ENCODE measurements around the gene IL12B. TPM values are rescaled to one million over a fixed set of nuclear protein-coding genes. Genes with fewer than 3 reads are reported as not detected.
A peak's percentile ranks its signal among the peaks of the same experiment; 100 is the strongest.

The IL12B gene
- total RNA-seq, 1 donor from 2014 or later, result 0.73 TPM

DNA sequence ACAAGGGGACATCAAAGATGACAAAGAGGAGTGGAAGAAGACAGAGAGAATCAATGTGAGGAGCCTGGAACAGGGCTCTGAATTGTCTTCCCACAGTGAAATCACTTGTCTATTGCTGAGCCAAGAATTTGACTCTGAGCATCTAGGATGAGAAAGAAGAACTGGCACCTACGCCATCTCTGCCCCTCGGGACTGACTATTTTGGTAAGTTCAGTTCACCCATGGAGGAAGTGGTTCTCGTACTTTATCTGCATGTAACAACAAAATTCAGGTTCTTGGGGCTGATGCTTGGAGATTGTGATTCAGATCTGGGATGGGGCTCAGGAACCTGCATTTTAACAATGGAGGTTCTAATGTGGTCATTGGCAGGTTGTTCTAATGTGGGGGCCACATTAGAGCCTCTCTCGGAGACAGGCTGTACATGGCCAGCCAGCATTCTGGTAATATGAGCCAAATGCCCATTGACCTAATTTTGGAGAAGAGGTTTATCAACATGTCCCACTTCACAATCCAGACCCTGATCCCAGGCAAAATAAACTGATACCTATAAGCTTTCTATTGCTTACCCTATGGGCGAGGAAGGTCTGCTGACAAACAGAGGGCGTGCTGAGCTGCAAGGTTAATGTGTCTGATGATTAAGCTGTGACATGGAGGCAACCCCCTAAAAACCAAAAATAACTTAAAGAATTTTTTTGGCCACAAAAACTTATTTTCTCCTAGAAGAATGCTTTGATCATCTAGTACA is 2.7 kb upstream of the IL12B start:
- DNase-seq, result peak; percentile 43
- H3K27ac Mint-ChIP-seq, result peak overlapping the region; percentile 90
- ChIA-PET POLR2A (interaction anchor here (0.7 to 2.5 kb wide), 17 partner anchors 12 to 1135 kb away, joined by 3 to 16 read pairs (median 4); no protein-coding TSS in a partner anchor), CTCF (interaction anchor here (0.7 to 2.6 kb wide), 14 partner anchors 16 to 654 kb away, joined by 3 to 14 read pairs (median 4); no protein-coding TSS in a partner anchor)
- TF ChIP-seq, protein P1, sequence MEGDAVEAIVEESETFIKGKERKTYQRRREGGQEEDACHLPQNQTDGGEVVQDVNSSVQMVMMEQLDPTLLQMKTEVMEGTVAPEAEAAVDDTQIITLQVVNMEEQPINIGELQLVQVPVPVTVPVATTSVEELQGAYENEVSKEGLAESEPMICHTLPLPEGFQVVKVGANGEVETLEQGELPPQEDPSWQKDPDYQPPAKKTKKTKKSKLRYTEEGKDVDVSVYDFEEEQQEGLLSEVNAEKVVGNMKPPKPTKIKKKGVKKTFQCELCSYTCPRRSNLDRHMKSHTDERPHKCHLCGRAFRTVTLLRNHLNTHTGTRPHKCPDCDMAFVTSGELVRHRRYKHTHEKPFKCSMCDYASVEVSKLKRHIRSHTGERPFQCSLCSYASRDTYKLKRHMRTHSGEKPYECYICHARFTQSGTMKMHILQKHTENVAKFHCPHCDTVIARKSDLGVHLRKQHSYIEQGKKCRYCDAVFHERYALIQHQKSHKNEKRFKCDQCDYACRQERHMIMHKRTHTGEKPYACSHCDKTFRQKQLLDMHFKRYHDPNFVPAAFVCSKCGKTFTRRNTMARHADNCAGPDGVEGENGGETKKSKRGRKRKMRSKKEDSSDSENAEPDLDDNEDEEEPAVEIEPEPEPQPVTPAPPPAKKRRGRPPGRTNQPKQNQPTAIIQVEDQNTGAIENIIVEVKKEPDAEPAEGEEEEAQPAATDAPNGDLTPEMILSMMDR (IDR thresholded peaks at IDR 0.05), result no peak
- ATAC-seq (ENCODE audit: low read depth), result peak; percentile 74
- no peaks in the 10 kb centered on the region for H3K9me3 Mint-ChIP-seq
- peak overlapping the region; percentile 80 for H3K4me3 Mint-ChIP-seq
- H3K27me3 Mint-ChIP-seq, result no peaks in the 10 kb centered on the region
- H3K4me1 Mint-ChIP-seq, result peaks cover 77% of the 10 kb centered on the region
- no peaks in the 10 kb centered on the region for H3K36me3 Mint-ChIP-seq (ENCODE audit: low read depth)
- intact Hi-C loops (cut with micrococcal nuclease), result loop anchor here (1.0 to 5.0 kb wide), 10 partner anchors 18 to 784 kb away; partner anchors contain the start of genes PWWP2A, RNF145 and TTC1

DNA sequence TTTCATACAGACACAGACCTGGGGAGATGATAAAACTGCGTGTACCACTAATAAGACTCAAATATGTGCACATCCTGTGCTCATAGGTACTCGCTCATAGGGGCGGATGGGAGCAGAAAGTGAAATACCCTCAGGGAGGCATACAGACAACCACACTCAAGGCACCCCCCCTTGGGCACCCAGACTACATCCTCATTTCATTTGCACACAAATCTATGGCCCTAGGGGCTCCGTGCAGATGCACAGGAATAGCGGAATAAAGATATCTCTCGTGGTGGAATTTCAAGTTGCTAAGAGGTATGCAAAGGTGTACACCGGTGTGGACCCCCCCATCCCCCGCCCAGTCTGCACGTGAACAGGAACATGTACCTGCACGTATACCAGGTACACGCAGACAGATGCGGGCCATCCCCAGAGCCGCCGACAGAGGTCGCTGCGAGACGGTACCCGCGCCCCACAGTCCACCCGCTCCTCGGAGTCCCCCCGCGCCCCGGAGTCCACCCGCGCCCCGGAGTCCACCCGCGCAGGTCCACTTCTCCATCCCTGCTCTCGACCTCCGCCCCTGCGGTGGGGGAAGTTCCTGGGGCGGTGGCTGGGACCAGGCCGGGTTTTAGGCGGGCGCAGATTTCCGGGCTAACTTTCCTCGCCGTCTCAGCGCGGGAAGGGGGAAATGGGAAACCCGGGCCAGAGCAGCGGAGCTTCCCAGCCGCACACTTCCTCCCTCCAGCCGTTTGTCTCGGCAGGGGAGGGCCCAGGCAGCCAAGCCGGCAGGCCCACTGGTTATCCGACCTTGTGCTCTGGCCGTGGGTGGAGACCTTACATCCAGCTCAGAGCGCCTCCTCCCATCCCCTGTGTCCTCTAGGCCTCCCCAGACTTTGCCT is 1.0 kb upstream of the IL12B start:
- peak; percentile 72 for DNase-seq
- H3K27ac Mint-ChIP-seq, result peak overlapping the region; percentile 90
- H3K9me3 Mint-ChIP-seq, result no peaks in the 10 kb centered on the region
- intact Hi-C loops (cut with micrococcal nuclease), result loop anchor here (1.0 to 5.0 kb wide), 10 partner anchors 45 to 786 kb away; partner anchors contain the start of genes ADRA1B, PWWP2A, RNF145 and TTC1
- H3K4me1 Mint-ChIP-seq, result peaks cover 61% of the 10 kb centered on the region
- peak overlapping the region; percentile 80 for H3K4me3 Mint-ChIP-seq
- no peaks in the 10 kb centered on the region for H3K36me3 Mint-ChIP-seq (ENCODE audit: low read depth)
- ChIA-PET POLR2A (interaction anchor here (0.6 to 2.5 kb wide), 10 partner anchors 21 to 174 kb away, joined by 3 to 16 read pairs (median 4); no protein-coding TSS in a partner anchor), CTCF (interaction anchor here (1.0 to 2.6 kb wide), 9 partner anchors 12 to 656 kb away, joined by 3 to 14 read pairs (median 5); no protein-coding TSS in a partner anchor)
- no peaks in the 10 kb centered on the region for H3K27me3 Mint-ChIP-seq
- peak; percentile 48 for ATAC-seq (ENCODE audit: low read depth)
- TF ChIP-seq, protein P1 (IDR thresholded peaks at IDR 0.05), result no peak

DNA sequence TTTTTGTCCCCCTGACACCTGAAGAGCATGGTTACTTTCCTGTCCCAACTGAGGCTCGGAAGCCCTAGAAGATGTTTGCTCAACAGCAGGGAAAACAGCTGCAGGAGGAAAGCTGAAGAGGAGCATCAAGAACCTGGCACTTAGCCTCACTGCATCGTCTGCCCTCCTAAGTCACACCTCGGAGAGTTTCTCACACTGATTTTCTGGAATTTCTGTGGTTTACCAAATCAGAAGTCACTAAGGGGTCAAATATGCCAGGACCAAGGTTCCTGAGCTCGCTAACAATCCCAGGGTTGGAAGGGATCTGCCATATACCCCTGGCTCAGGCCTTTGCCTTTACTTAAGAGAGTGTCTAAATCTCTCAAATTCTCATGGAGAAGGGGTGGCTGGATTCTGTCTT is 5.3 kb downstream of the IL12B start:
- Mint-ChIP-seq H3K27me3 (no peaks in the 10 kb centered on the region), H3K27ac (no peak overlapping the region), H3K36me3 (ENCODE audit: low read depth) (no peaks in the 10 kb centered on the region), H3K4me1 (peaks cover 1% of the 10 kb centered on the region), H3K9me3 (no peaks in the 10 kb centered on the region), H3K4me3 (no peak overlapping the region)
- TF ChIP-seq, protein P1 (IDR thresholded peaks at IDR 0.05), result no peak
- intact Hi-C loops (cut with micrococcal nuclease), result no loop called here
- CTCF ChIA-PET, result interaction anchor here (0.8 to 1.3 kb wide), 3 partner anchors 8 to 168 kb away, joined by 3 to 5 read pairs (median 3); no protein-coding TSS in a partner anchor
- POLR2A ChIA-PET, result no interaction called here
- no peak for ATAC-seq (ENCODE audit: low read depth)
- DNase-seq, result no peak

DNA sequence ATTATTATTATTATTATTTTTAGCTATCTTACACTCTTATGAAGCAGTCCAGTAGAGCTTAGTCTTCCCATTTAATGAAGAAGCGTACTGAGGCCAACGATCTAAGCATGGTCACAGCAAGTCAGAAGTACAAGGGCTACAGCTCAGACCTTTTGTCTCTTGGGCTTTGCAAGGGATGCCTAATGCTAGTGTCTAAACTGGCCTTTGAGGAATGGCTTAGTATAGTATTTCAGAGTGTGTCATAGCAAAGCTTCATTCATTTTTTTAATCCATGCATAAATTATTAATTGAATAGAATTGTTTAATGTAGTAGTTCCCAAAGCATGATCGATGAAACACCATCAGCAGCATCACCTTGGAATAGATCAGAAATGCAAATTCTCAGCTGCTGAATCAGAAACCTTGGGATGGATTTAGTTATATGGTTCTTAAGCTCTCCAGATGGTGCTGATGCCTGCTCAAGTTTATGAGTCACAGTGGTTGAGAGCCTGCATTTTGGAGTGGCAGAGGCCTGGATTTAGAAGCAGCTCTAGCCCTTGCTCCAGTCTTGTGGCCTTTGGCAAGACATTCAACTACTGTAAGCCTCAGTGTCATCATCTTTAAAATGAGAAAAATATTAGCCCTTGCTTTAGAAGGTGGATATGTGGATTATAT is 6.1 kb downstream of the IL12B start:
- no peak for DNase-seq
- Mint-ChIP-seq H3K4me1 (no peaks in the 10 kb centered on the region), H3K4me3 (no peak overlapping the region), H3K9me3 (no peaks in the 10 kb centered on the region), H3K27me3 (no peaks in the 10 kb centered on the region), H3K27ac (no peak overlapping the region), H3K36me3 (ENCODE audit: low read depth) (no peaks in the 10 kb centered on the region)
- ATAC-seq (ENCODE audit: low read depth), result no peak
- ChIA-PET CTCF (interaction anchor here (0.6 to 1.3 kb wide), 3 partner anchors 38 to 167 kb away, joined by 3 to 5 read pairs (median 3); no protein-coding TSS in a partner anchor), POLR2A (interaction anchor here (0.8 kb wide), 1 partner anchor 88 kb away, joined by 6 read pairs; no protein-coding TSS in a partner anchor)
- intact Hi-C loops (cut with micrococcal nuclease), result no loop called here
- TF ChIP-seq, protein P1 (IDR thresholded peaks at IDR 0.05), result no peak

All from activated B cell treated with CpG ODN at 0.5 μM for 24 hours (primary cell).